Stimulated activated CD4-positive, alpha-beta T cell treated with anti-CD3 and anti-CD28 coated beads, Interleukin-1b, Interleukin-23, amount 100 ng/mL, for 24 hours (primary cell): ENCODE data around the gene PIK3CB.
A peak's percentile ranks its signal among the peaks of the same experiment; 100 is the strongest.
"Not testable (repeated sequence)": the region's sequence is repeated elsewhere in the genome, so short reads cannot be mapped to it uniquely, and the experiment has no call there.

Source experiments
- DNase-seq, 4 experiments: peaks; one replicate each; pipeline ENCODE4 v3.0.0-alpha.2; 2020; ENCODE audit warnings: low read depth in 4 of 4, low spot score in 1 of 4

The PIK3CB gene

DNA sequence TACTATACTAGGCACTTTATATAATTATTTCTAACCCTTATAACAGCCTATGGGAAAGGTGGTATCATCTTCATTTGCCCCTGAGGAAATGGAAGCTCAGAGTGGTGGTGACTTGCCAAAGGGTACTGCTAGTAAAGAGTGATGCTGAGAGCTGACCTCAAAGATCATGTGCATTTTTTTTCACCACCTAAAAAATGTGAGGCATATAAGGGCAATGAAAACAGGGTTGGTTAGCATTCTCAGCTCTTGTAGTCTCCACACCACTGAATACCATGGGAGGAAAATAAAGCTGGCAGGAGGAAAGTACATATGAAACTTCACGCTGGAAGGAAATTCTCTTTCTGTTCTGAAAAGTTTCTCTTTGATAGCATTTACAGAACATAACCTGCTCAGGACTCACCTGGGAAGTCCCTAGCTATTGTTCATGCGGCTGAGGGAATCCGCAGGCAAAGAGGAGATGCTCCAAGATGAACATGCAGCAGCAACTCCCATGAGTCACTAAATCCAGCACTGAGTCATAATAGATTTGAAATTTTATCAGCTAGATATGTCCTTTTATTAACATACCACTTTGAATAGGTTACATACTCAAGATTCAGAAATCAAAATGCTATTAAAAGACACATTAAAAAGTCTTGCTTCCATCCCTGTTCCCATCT, 208.9 kb downstream of the PIK3CB start:
- DNase-seq, result no peak

DNA sequence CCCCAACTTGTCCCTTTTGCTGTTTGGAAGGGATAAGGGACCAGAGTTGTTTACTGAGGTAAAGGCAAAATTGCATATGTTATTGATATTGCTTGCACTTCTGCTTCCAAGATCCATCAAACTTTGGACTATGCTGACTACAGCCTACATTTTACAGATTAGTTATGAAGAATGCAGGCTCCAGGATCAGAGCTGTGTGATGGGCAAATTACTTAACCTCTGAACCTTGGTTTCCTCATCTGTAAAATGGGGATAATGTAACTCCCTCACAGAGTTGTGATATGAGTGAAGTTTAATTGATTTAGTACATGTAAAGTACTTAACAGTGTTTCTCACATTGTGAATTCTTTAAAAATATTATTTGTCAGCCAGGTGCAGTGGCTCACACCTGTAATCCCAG, 210.2 kb downstream of the PIK3CB start:
- DNase-seq, result no peak

DNA sequence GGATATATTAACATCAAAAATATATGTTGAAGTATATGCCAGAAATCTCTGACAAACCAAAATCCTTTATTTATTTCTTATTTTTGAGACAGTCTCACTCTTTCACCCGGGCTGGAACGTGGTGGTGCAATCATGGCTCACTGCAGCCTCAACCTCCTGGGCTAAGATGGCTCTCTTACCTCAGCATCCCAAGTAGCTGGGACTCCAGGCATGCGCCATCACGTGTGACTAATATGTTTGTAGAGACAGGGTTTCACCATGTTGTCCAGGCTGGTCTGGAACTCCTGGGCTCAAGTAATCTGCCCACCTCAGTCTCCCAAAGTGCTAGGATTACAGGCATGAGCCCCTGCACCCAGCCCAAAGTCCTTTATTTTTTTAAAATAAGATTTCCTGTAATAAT, 214.3 kb downstream of the PIK3CB start:
- DNase-seq, result no peak

DNA sequence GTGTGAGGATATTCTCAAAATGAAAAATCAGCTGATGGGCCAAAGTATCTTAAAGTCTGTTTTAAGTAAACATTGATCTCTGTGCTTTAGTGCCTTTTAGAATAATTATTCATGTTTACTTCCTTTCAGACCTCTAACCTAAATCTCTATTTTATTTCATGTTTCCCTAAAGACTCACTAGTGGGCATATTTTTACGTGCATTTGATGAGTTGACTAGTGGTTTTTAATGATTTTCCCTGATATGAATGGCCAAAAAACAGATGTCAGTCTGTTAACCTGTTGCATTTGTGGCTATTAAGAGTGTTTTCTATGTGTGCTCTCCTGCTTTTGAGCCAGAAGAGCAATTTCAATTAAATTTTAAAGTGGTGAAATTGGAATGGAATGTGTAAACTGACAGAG, 219.3 kb downstream of the PIK3CB start:
- DNase-seq, result no peak

DNA sequence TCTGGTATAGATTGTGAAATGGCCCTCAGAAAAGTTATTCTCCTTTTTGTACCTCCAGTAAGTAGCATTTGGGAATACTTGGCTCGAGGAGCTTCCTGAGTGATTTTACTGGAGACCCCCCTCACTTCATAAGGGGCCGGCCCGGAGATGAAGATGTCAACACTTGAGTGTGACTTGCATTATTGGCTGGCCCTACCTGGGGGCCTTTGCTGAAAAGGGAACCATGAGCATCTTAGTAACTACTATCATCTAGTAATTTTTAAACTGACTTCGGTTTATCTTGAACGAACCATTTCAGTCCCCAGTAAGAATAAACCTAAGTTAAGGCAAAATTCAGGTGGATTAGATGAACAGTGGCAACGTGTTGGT, 224.8 kb downstream of the PIK3CB start:
- no peak for DNase-seq

DNA sequence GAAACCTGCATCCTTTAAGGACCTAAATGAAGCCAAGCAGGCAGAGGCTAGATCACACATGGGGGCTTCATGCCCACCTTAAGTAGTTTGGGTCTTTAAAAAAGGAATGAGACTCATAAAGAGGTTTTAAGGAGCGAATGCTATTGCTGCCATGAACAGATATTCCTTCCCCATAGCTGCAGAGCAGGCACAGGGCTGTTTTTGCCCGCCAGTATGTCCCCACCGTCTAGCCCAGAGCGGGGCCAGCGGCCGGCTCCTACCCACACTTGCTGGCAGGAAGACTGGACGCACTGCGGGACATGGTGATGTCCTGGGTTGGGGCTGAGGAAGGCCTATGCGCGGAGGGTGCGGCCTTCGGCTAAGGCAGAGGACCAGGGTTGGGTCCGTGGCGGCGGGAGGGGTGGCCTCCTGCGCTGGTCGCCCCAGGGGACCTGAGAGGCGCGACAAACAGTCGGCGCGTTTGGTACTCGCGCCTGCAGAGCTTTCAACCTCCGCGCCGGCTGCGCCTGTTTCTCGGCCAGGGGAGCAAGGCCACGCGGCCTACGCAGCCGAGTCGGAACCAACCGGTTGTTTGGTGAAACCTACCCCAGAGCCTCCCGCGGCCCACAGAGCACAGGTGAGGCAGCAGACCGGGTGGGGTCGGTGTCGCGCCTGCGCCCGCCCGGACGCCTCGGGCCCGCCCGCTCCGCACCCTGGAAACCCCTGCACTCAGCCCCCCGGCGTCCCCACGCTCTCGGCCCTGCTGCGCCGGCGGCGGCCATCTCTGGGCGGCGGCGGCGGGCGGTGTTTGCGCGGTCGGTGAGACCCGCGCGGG, 226.2 kb downstream of the PIK3CB start, which contains the start of gene FAIM:
Gene FAIM (plus strand): TSS at position 450 of the 814 bp plus-strand sequence. CDS start 10,956 bp downstream, outside the sequence.
- DNase-seq, result peak; percentile 23 to 44 (median 38)

DNA sequence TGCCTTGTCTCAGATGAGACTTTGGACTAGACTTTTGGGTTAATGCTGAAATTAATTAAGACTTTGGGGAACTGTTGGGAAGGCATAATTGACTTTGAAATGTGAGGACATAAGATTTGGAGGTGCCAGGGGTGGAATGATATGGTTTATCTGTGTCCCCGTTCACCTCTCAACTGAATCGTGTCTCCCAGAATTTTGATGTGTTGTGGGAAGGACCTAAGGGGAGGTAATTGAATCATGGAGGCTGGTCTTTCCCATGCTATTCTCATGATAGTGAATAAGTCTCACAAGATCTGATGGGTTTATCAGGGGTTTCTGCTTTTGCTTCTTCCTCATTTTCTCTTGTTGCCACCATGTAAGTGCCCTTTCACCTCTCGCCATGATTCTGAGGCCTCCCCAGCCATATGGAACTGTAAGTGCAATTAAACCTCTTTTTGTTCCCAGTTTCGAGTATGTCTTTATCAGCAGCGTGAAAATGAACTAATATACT, 230.6 kb downstream of the PIK3CB start:
- not testable (repeated sequence) for DNase-seq
